GM18520 (cell line): ENCODE measurements around the gene POLR1E.

Experiments used
- ATAC-seq: cut with Tn5 transposase; IDR thresholded peaks from one replicate; pipeline ENCODE4 v1.9.1; 2021; ENCODE audit not compliant: unreplicated experiment

The POLR1E gene

DNA sequence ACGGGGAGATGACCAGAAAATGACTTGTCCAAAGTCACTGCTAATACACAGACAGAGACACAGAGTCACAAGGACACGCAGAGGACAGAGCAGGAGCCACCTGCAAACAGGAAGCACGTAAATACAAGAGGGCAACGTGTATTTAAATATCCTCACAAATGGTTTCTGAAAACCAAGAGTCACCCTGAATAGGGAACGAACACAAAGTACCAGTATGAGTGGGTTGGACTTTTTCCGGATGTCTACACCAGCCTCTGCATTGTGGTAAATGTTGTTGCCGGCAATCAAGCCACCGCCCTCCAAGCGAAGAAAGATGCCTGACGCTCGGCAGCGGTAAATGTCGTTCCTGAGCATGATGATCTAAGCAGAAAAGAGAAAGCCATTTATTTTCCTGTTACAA, 46.0 kb downstream of the POLR1E start:
- peak; percentile 82 for ATAC-seq

GRCh38 chr9:37534412-37534811, 48.7 kb downstream of the POLR1E start:
- ATAC-seq = no peak

DNA sequence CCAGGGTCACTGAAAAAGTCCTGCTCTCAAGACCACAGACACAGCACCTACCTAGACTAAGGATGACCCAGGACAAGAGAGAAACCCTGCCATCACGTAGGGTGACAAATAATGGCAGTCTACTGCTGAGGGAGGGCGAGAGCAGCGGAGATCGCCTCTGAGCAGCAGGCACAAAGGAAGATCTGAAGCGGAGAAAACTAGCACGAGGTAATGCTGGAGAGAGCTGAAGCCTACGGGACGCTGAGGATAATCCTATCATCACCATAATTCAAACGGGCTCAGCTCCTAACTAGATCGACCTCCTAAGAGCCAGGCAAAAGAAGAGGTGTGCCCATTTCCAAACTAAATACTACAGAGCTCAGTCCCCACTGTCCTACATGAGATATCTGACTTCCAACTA, 49.2 kb downstream of the POLR1E start:
- no peak for ATAC-seq

GRCh38 chr9:37538099-37538498, 52.4 kb downstream of the POLR1E start:
- ATAC-seq = no peak

DNA sequence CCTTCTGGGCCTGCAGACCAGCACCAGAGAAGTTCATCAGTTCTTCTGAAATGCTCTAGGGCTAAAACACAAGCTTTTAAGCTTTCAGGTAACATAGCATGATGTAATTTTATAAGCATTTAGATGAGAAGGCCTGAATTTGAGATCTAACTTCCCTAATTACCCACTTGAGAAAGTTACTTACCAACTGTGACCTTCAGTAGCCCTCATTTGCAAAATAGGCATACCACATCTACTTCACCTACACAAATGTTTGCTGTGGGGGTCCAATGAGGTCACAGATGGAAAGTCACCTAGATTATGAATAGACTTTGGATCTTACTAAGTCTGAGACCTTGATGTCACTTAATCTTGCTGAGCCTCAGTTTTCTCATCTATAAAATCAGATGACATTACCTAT, 53.9 kb downstream of the POLR1E start:
- no peak for ATAC-seq

DNA sequence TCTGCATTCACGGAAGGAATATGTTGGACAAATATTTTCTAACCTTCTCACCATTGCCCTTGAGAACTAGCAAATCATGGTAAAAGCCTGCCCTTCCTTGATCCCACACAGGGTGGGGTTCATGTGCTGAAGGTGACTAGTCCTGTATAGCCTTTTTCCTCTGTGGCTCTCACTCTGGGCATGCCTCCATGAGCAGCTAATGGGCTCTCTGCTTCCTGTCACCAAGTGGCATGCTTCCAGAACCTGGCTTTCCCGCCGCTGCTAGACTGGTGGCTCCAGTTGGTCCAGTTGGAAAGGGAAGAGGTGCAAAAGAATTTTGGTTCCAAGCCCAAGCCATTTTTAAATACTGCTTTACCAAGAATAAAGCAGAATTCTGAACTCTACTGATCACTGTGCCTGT, 54.9 kb downstream of the POLR1E start:
- ATAC-seq = no peak

DNA sequence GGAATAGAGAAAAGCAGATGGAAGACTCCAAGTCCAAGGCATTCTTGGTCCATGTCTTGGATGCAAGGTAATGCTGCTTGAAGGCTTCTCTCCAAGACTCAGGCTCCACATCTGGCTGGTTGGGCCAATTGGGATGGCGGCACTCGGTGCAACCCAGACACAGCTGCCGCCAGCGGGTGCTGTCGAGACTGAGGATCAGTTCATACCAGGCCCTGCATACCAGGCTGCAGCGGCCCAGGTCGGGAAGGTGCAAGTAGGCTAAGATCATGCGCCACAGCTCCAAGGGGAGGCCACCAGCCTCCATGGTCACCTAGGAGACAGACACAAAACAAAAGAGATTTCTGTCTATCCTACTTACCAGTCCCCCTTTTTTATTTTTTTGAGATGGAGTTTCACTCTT, 55.7 kb downstream of the POLR1E start:
- no peak for ATAC-seq

DNA sequence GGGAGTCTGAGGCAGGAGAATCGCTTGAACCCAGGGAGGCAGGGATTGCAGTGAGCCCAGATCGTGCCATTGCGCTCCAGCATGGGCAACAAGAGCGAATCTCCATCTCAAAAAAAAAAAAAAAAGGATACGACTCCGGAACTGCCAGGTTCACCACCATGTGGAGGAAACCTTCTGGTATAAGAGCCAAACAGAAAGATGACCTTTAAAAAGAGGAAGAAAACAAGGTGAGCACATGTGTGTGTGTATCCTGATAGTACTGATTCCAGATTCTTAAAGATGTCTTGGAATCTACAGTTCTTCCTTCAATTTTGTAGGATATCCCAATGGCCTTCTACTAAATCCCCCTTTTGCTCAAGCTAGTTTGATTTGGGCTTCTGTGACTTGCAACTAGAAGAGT, 56.7 kb downstream of the POLR1E start:
- ATAC-seq = no peak

DNA sequence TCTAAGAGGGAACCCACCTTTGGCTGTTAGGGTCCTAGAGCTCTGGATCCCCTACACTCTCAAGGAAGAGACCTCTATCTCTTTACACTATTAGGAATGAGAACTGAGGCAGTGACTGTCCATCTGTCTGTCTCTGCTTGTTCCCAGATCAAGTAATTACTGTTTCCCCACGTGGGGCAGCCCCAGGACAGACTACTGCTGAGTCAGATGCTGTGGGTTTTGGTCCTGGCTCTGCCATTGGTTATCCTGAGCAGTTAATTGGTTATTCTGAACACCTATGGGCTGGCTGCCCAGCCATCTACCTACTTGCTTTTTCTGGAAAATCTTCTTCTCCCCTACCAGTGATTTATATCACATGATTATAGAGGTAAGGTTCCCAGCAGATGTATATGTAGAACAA, 57.1 kb downstream of the POLR1E start:
- ATAC-seq = no peak

DNA sequence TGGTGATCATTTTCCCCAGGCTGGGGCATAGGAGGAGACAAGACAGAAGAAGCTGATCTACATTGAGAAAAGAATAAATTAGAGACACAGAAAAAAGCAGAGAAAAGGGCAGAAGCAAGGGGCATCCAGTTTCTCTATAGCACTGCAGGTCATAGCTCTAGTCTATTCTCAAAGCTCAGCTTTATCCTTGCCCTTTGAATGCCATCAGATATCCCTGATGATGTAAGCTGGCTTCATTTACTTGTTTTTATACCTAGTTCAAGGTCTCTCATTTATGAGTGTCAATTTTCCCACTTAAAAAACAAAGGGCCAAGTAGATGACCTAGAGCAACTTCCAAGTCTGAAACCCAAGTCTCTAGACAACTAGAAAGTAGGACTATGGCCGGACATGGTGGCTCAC, 57.7 kb downstream of the POLR1E start:
- ATAC-seq = no peak

GRCh38 chr9:37547328-37547878, 61.7 kb downstream of the POLR1E start:
- ATAC-seq = no peak

GRCh38 chr9:37549527-37549926, 63.8 kb downstream of the POLR1E start:
- no peak for ATAC-seq

DNA sequence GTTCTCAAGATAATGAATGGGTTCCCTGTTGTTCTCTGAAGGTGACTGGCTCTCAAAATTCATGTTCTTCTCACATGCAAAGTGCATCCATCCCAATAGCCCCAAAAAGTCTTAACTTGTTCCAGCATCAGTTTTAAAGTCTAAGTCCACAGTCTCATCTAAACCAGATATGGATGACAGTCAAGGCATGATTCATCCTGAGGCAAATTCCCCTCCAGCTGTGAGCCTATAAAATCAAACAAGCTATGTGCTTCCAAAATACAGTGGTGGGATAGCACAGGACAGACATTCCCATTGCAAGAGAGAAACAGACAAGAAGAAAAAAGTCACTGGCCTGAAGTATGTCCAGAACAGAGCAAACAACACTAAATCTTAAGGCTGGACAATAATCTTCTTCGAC, 65.0 kb downstream of the POLR1E start:
- no peak for ATAC-seq

DNA sequence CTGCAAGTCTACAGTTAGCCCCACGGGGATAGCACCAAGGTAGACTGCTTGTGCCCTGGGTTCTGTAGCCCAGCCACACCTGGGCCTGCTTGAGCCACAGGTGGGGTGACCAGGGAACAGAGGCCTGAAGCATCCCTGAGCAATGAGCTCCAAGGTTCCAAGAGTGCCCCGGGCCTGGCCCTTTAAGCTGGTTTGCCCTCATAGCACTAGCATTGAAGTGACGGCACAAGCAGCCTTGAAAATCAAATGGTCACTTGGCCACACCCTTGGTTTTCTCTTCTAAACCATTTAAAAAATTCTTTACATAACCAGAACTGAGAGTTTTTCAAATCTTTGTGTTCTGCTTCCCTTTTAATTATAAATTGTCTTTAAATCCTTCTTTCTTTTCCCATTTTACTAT, 65.7 kb downstream of the POLR1E start:
- ATAC-seq = no peak

DNA sequence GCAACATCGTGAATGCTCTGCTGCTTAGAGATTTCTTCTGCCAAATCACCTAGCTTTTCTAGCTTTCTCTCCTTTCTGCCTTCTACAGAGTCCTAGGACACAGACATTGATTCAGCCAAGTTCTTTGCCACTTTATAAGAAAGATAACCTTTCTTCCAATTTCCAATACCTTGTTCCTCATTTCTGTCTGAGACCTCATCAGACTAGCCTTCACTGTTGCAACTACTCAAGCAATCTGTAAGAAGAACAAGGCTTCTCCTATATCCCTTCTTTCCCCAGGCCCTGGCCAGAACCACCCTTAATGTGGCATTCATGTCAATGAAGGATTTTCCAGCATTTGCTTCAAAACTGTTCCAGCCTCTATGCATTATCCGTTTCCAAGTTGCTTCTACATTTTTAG, 66.1 kb downstream of the POLR1E start:
- no peak for ATAC-seq
